Large intestine (tissue), 3 donors: Measurements from ENCODE around the gene GALNT18. TPM values are rescaled to one million over a fixed set of nuclear protein-coding genes. Genes with fewer than 3 reads are reported as not detected.
A peak's percentile ranks its signal among the peaks of the same experiment; 100 is the strongest.

Source experiments
- DNase-seq, 2 donors: peaks; one replicate each; pipeline versions ENCODE4 v3.0.0 to v3.0.0-alpha.2; 2013
- H3K27ac ChIP-seq: one replicate; pipeline ENCODE4 v1.5.1; 2013; ENCODE audit warnings: low read length
- H3K27me3 ChIP-seq: 2 replicates; pipeline ENCODE4 v1.6.1; 2013; ENCODE audit warnings: low read length; ENCODE audit not compliant: control insufficient read depth, insufficient read depth
- H3K36me3 ChIP-seq: 2 replicates; pipeline ENCODE4 v1.6.1; 2013; ENCODE audit warnings: low read length; ENCODE audit not compliant: control insufficient read depth, insufficient read depth
- H3K4me1 ChIP-seq: one replicate; pipeline ENCODE4 v1.6.1; 2013; ENCODE audit warnings: low read length; ENCODE audit not compliant: control insufficient read depth, insufficient read depth
- H3K4me3 ChIP-seq: one replicate; pipeline ENCODE4 v1.5.1; 2013; ENCODE audit warnings: low read length
- H3K9me3 ChIP-seq: one replicate; pipeline ENCODE4 v1.6.1; 2013; ENCODE audit warnings: mild to moderate bottlenecking, low read depth, low read length, moderate library complexity; ENCODE audit not compliant: control insufficient read depth
- WGBS: methylation state at CpG from one replicate; pipeline ENCODE4 v1.1.5; 2013; ENCODE audit warnings: low lambda C conversion rate; ENCODE audit not compliant: insufficient coverage; 5-methylcytosine and 5-hydroxymethylcytosine counted together
- polyA plus RNA-seq: library from polyadenylated mRNA; unstranded; fragments of 120-200 nt; gene quantifications from one replicate; pipeline ENCODE4 v1.2.1, GENCODE V29; 2013

Gene GALNT18
- polyA plus RNA-seq, 1 donor, result 3.7 TPM

GRCh38 chr11:11408436-11409221, 213.2 kb downstream of the GALNT18 start:
- Histone ChIP-seq H3K4me3 (no peak overlapping the region), H3K27ac (no peak overlapping the region), H3K9me3 (no peaks in the 10 kb centered on the region), H3K27me3 (peaks cover 12% of the 10 kb centered on the region), H3K36me3 (no peaks in the 10 kb centered on the region), H3K4me1 (no peaks in the 10 kb centered on the region)
- no CpG with 5 or more reads among the region's 11 CpGs for WGBS
- DNase-seq, result no peak

GRCh38 chr11:11407763-11408084, 214.1 kb downstream of the GALNT18 start:
- H3K4me3 ChIP-seq, result no peak overlapping the region
- DNase-seq, result no peak
- H3K9me3 ChIP-seq, result no peaks in the 10 kb centered on the region
- H3K4me1 ChIP-seq, result no peaks in the 10 kb centered on the region
- WGBS, result no CpG with 5 or more reads among the region's 5 CpGs
- no peaks in the 10 kb centered on the region for H3K36me3 ChIP-seq
- peaks cover 16% of the 10 kb centered on the region for H3K27me3 ChIP-seq
- no peak overlapping the region for H3K27ac ChIP-seq

GRCh38 chr11:11407065-11407762, 214.6 kb downstream of the GALNT18 start:
- Histone ChIP-seq H3K27me3 (peaks cover 14% of the 10 kb centered on the region), H3K27ac (no peak overlapping the region), H3K4me1 (no peaks in the 10 kb centered on the region), H3K9me3 (no peaks in the 10 kb centered on the region), H3K36me3 (no peaks in the 10 kb centered on the region), H3K4me3 (no peak overlapping the region)
- peak in 1 of 2 donors; percentile 10 for DNase-seq
- WGBS, result no CpG with 5 or more reads among the region's 9 CpGs

- Histone ChIP-seq H3K27me3 (peaks cover 14% of the 10 kb centered on the region), H3K36me3 (no peaks in the 10 kb centered on the region), H3K4me1 (no peaks in the 10 kb centered on the region), H3K9me3 (no peaks in the 10 kb centered on the region), H3K4me3 (no peak overlapping the region), H3K27ac (no peak overlapping the region)
- WGBS, result no CpG with 5 or more reads among the region's 3 CpGs
- no peak for DNase-seq
Observed at GRCh38 chr11:11406652-11407051, 215.2 kb downstream of the GALNT18 start.

GRCh38 chr11:11403763-11404725, 217.8 kb downstream of the GALNT18 start:
- H3K4me1 ChIP-seq, result no peaks in the 10 kb centered on the region
- peaks cover 13% of the 10 kb centered on the region for H3K27me3 ChIP-seq
- no peak overlapping the region for H3K4me3 ChIP-seq
- H3K9me3 ChIP-seq, result no peaks in the 10 kb centered on the region
- peak in 1 of 2 donors; percentile 17 for DNase-seq
- 78% methylated on average over 2 of the region's 20 CpGs for WGBS
- H3K27ac ChIP-seq, result no peak overlapping the region
- H3K36me3 ChIP-seq, result no peaks in the 10 kb centered on the region

GRCh38 chr11:11401960-11402535, 219.8 kb downstream of the GALNT18 start:
- WGBS, result 62% methylated on average over 3 of the region's 3 CpGs
- no peaks in the 10 kb centered on the region for H3K9me3 ChIP-seq
- no peaks in the 10 kb centered on the region for H3K4me1 ChIP-seq
- H3K27me3 ChIP-seq, result peaks cover 13% of the 10 kb centered on the region
- H3K27ac ChIP-seq, result no peak overlapping the region
- no peak for DNase-seq
- H3K36me3 ChIP-seq, result no peaks in the 10 kb centered on the region
- H3K4me3 ChIP-seq, result no peak overlapping the region

- H3K9me3 ChIP-seq, result no peaks in the 10 kb centered on the region
- H3K36me3 ChIP-seq, result no peaks in the 10 kb centered on the region
- 100% methylated on average over 1 of the region's 9 CpGs for WGBS
- no peak overlapping the region for H3K4me3 ChIP-seq
- H3K27ac ChIP-seq, result no peak overlapping the region
- no peaks in the 10 kb centered on the region for H3K4me1 ChIP-seq
- peaks cover 13% of the 10 kb centered on the region for H3K27me3 ChIP-seq
- DNase-seq, result no peak
Observed at GRCh38 chr11:11400635-11401232, 221.1 kb downstream of the GALNT18 start.

GRCh38 chr11:11400121-11400520, 221.7 kb downstream of the GALNT18 start:
- no peaks in the 10 kb centered on the region for H3K4me1 ChIP-seq
- H3K27me3 ChIP-seq, result peaks cover 11% of the 10 kb centered on the region
- 100% methylated on average over 2 of the region's 3 CpGs for WGBS
- H3K9me3 ChIP-seq, result no peaks in the 10 kb centered on the region
- no peak for DNase-seq
- no peak overlapping the region for H3K27ac ChIP-seq
- no peaks in the 10 kb centered on the region for H3K36me3 ChIP-seq
- H3K4me3 ChIP-seq, result no peak overlapping the region

- Histone ChIP-seq H3K27ac (no peak overlapping the region), H3K9me3 (no peaks in the 10 kb centered on the region), H3K36me3 (no peaks in the 10 kb centered on the region), H3K27me3 (peaks cover 2% of the 10 kb centered on the region), H3K4me1 (no peaks in the 10 kb centered on the region), H3K4me3 (no peak overlapping the region)
- WGBS, result no CpG with 5 or more reads among the region's 3 CpGs
- no peak for DNase-seq
Observed at GRCh38 chr11:11397781-11398180, 224.0 kb downstream of the GALNT18 start.
